ENCODE measurements around the gene BRSK2. TPM values are rescaled to one million over a fixed set of nuclear protein-coding genes. Genes with fewer than 3 reads are reported as not detected.

Gene BRSK2
- total RNA-seq, 1 donor from 2014 or later = 59.9 TPM

GRCh38 chr11:1478011-1478410, 88.3 kb downstream of the BRSK2 start:
- TF ChIP-seq CTCF (conservative IDR thresholded peaks at IDR 0.05) = no peak
- H3K27ac Mint-ChIP-seq (ENCODE audit: unreplicated experiment) = no peak overlapping the region
- no peaks in the 10 kb centered on the region for H3K4me1 Mint-ChIP-seq
- H3K27me3 Mint-ChIP-seq (ENCODE audit: low read depth) = no peaks in the 10 kb centered on the region
- no peak overlapping the region for H3K4me3 Mint-ChIP-seq
- H3K36me3 Mint-ChIP-seq (ENCODE audit: low read depth) = no peaks in the 10 kb centered on the region
- no peak for DNase-seq (ENCODE audit: low read depth, low spot score)
- no peaks in the 10 kb centered on the region for H3K9me3 Mint-ChIP-seq

- no peak for DNase-seq (ENCODE audit: low read depth, low spot score)
- Mint-ChIP-seq H3K4me3 (no peak overlapping the region), H3K9me3 (no peaks in the 10 kb centered on the region), H3K4me1 (no peaks in the 10 kb centered on the region), H3K27me3 (ENCODE audit: low read depth) (no peaks in the 10 kb centered on the region), H3K27ac (ENCODE audit: unreplicated experiment) (no peak overlapping the region), H3K36me3 (ENCODE audit: low read depth) (no peaks in the 10 kb centered on the region)
- TF ChIP-seq CTCF (conservative IDR thresholded peaks at IDR 0.05) = no peak
Observed at GRCh38 chr11:1478544-1478943, 88.8 kb downstream of the BRSK2 start.

- Mint-ChIP-seq H3K27ac (ENCODE audit: unreplicated experiment) (no peak overlapping the region), H3K36me3 (ENCODE audit: low read depth) (no peaks in the 10 kb centered on the region), H3K27me3 (ENCODE audit: low read depth) (no peaks in the 10 kb centered on the region), H3K9me3 (no peaks in the 10 kb centered on the region), H3K4me1 (no peaks in the 10 kb centered on the region), H3K4me3 (no peak overlapping the region)
- DNase-seq (ENCODE audit: low read depth, low spot score) = no peak
- TF ChIP-seq CTCF (conservative IDR thresholded peaks at IDR 0.05) = no peak
Observed at GRCh38 chr11:1479006-1479677, 89.4 kb downstream of the BRSK2 start.

GRCh38 chr11:1479678-1480118, 90.0 kb downstream of the BRSK2 start:
- H3K27me3 Mint-ChIP-seq (ENCODE audit: low read depth) = no peaks in the 10 kb centered on the region
- TF ChIP-seq CTCF (conservative IDR thresholded peaks at IDR 0.05) = no peak
- H3K4me3 Mint-ChIP-seq = no peak overlapping the region
- H3K27ac Mint-ChIP-seq (ENCODE audit: unreplicated experiment) = no peak overlapping the region
- no peaks in the 10 kb centered on the region for H3K36me3 Mint-ChIP-seq (ENCODE audit: low read depth)
- DNase-seq (ENCODE audit: low read depth, low spot score) = no peak
- H3K9me3 Mint-ChIP-seq = no peaks in the 10 kb centered on the region
- no peaks in the 10 kb centered on the region for H3K4me1 Mint-ChIP-seq

GRCh38 chr11:1480191-1480554, 90.4 kb downstream of the BRSK2 start:
- Mint-ChIP-seq H3K9me3 (no peaks in the 10 kb centered on the region), H3K4me1 (no peaks in the 10 kb centered on the region), H3K27ac (ENCODE audit: unreplicated experiment) (peak overlapping the region; percentile 4), H3K36me3 (ENCODE audit: low read depth) (no peaks in the 10 kb centered on the region), H3K4me3 (no peak overlapping the region), H3K27me3 (ENCODE audit: low read depth) (no peaks in the 10 kb centered on the region)
- DNase-seq (ENCODE audit: low read depth, low spot score) = no peak
- no peak for TF ChIP-seq CTCF (conservative IDR thresholded peaks at IDR 0.05)
